ENCODE results near the gene PCDHA1.
"Not testable (repeated sequence)": the region's sequence is repeated elsewhere in the genome, so short reads cannot be mapped to it uniquely, and the experiment has no call there.

The PCDHA1 gene

DNA sequence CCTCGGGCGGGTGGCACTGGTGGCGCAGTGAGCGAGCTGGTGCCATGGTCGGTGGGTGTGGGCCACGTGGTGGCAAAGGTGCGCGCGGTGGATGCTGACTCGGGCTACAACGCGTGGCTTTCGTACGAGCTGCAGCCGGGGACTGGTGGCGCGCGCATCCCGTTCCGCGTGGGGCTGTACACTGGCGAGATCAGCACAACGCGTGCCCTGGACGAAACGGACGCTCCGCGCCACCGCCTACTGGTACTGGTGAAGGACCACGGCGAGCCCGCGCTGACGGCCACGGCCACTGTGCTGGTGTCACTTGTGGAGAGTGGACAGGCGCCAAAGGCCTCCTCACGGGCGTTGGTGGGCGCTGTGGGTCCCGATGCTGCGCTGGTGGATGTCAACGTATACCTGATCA, 22.9 kb downstream of the PCDHA1 start:
- no peak for DNase-seq

DNA sequence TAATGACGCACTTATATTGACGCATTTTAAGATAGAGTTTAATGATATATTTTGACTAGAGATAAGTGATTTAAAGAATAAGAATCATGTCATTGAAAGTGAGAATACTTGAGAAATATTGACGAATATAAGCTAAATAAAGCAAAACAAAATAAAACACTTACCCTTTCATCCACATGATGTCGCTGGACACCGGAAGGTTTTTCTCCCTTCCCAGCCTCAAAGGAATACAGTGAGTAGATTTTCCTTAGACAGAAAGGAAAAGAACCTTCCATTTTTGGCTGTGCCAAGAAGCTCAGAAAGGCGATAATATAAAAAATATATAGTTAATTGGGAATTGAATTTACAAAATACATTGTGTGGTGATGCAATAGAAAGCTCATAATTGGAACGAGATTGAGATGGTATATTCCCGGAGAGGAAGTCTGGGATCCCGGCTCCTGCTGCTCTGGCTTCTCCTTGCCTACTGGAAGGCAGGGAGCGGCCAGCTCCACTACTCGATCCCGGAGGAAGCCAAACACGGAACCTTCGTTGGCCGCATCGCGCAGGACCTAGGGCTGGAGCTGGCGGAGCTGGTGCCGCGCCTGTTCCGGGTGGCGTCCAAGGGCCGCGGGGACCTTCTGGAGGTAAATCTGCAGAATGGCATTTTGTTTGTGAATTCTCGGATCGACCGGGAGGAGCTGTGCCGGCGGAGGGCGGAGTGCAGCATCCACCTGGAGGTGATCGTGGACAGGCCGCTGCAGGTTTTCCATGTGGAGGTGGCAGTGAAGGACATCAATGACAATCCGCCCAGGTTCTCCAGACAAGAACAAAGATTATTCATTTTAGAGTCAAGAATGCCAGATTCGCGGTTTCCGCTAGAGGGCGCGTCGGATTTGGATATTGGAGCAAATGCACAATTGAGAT, 35.7 kb downstream of the PCDHA1 start, which contains the start of gene PCDHA5:
TSS of gene PCDHA5 (plus strand) at position 239 of the 906 bp plus-strand sequence.
- DNase-seq = peak; percentile 77

DNA sequence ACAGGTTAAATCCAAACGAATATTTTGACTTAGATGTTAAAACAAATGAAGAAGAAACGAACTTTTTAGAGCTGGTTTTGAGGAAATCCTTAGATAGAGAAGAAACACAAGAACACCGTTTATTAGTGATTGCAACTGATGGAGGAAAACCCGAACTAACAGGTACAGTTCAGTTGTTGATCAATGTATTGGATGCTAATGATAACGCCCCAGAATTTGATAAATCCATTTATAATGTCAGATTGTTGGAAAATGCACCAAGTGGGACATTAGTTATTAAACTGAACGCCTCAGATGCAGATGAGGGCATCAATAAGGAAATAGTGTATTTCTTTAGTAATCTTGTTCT, 36.3 kb downstream of the PCDHA1 start:
- DNase-seq = no peak

DNA sequence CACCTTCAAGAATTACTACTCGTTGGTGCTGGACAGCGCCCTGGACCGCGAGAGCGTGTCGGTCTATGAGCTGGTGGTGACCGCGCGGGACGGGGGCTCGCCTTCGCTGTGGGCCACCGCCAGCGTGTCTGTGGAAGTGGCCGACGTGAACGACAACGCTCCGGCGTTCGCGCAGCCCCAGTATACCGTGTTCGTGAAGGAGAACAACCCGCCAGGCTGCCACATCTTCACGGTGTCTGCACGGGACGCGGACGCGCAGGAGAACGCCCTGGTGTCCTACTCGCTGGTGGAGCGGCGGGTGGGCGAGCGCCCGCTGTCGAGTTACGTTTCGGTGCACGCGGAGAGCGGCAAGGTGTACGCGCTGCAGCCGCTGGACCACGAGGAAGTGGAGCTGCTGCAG, 37.0 kb downstream of the PCDHA1 start:
- DNase-seq = not testable (repeated sequence)

DNA sequence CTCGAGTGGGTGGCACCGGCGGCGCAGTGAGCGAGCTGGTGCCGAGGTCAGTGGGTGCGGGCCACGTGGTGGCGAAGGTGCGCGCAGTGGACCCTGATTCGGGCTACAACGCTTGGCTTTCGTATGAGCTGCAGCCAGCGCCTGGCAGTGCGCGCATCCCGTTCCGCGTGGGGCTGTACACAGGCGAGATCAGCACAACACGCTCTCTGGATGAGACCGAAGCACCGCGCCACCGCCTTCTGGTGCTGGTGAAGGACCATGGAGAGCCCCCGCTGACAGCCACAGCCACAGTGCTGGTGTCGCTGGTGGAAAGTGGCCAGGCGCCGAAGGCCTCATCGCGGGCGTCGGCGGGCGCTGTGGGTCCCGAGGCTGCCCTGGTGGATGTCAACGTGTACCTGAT, 37.5 kb downstream of the PCDHA1 start:
- no peak for DNase-seq

DNA sequence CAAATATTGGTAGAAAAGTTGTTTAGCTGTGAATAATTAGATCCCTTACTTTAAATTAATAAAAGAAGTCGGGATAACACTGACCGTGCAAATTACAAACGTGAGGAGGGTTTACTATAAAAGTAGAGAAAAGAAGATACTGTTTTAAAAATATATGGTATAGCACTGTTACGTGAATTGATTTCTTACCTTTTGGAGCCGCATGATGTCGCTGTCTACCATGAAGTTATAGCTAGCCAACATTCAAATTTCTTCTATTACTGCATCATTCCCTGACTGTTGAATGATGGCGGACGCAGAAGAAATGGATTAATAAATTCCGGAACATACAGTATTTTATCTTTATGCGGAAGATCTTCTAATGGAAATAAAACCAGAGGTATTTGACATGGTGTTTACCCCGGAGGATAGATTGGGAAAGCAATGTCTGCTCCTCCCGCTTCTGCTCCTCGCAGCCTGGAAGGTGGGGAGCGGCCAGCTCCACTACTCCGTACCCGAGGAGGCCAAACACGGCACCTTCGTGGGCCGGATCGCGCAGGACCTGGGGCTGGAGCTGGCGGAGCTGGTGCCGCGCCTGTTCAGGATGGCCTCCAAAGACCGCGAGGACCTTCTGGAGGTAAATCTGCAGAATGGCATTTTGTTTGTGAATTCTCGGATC, 41.9 kb downstream of the PCDHA1 start, which contains the start of gene PCDHA6:
TSS of gene PCDHA6 (plus strand) at position 257 of the 658 bp plus-strand sequence. CDS start at position 389, 132 bp downstream.
- DNase-seq = peak; percentile 59

DNA sequence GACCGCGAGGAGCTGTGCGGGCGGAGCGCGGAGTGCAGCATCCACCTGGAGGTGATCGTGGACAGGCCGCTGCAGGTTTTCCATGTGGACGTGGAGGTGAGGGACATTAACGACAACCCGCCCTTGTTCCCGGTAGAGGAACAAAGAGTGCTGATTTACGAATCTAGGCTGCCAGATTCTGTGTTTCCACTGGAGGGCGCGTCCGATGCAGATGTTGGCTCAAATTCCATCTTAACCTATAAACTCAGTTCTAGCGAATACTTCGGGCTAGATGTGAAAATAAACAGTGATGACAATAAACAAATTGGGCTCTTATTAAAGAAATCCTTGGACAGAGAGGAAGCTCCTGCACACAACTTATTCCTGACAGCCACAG, 42.4 kb downstream of the PCDHA1 start:
- DNase-seq = peak; percentile 68

DNA sequence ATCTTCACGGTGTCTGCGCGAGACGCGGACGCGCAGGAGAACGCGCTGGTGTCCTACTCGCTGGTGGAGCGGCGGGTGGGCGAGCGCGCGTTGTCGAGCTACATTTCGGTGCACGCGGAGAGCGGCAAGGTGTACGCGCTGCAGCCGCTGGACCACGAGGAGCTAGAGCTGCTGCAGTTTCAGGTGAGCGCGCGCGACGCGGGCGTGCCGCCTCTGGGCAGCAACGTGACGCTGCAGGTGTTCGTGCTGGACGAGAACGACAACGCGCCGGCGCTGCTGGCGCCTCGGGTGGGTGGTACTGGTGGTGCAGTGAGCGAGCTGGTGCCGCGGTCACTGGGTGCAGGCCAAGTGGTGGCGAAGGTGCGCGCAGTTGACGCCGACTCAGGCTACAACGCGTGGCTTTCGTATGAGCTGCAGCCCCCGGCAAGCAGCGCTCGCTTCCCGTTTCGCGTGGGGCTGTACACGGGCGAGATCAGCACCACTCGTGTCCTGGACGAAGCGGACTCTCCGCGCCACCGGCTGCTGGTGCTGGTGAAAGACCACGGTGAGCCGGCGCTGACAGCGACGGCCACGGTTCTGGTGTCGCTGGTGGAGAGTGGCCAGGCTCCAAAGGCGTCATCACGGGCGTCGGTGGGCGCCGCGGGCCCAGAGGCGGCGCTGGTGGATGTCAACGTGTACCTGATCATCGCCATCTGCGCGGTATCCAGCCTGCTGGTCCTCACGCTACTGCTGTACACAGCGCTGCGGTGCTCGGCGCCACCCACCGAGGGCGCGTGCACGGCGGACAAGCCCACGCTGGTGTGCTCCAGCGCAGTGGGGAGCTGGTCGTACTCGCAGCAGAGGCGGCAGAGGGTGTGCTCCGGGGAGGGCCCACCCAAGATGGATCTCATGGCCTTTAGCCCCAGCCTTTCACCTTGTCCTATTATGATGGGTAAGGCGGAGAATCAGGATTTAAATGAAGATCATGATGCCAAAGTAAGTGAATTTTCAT, 43.9 kb downstream of the PCDHA1 start:
- not testable (repeated sequence) for DNase-seq

DNA sequence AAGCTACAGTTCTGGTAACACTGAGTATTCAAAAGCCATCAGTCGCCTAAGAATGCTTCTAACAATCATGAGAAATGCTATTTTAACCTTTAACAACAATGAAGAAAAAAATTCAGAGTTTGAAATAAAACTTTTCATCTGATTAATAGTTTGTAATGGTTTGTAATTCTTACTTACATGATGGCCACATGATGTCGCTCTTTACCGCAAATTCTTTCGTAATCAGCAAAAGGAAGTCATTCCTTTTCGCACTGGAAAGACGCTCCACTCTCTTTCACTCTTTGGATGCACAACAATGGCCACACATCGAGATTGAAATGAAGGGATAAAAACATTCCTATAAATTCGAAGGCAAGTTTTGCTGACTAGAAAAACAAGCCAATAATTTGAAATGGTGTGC, 48.1 kb downstream of the PCDHA1 start, which contains the start of gene PCDHA7:
TSS of gene PCDHA7 (plus strand) at position 277 of the 400 bp plus-strand sequence. CDS start at position 392, 115 bp downstream.
- peak; percentile 79 for DNase-seq

DNA sequence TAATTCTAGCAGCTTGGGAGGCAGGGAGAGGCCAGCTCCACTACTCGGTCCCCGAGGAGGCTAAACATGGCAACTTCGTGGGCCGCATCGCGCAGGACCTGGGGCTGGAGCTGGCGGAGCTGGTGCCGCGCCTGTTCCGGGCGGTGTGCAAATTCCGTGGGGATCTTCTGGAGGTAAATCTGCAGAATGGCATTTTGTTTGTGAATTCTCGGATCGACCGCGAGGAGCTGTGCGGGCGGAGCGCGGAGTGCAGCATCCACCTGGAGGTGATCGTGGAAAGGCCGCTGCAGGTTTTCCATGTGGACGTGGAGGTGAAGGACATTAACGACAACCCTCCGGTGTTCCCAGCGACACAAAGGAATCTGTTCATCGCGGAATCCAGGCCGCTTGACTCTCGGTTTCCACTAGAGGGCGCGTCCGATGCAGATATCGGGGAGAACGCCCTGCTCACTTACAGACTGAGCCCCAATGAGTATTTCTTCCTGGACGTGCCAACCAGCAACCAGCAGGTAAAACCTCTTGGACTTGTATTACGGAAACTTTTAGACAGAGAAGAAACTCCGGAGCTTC, 48.6 kb downstream of the PCDHA1 start:
- DNase-seq = peak; percentile 77

DNA sequence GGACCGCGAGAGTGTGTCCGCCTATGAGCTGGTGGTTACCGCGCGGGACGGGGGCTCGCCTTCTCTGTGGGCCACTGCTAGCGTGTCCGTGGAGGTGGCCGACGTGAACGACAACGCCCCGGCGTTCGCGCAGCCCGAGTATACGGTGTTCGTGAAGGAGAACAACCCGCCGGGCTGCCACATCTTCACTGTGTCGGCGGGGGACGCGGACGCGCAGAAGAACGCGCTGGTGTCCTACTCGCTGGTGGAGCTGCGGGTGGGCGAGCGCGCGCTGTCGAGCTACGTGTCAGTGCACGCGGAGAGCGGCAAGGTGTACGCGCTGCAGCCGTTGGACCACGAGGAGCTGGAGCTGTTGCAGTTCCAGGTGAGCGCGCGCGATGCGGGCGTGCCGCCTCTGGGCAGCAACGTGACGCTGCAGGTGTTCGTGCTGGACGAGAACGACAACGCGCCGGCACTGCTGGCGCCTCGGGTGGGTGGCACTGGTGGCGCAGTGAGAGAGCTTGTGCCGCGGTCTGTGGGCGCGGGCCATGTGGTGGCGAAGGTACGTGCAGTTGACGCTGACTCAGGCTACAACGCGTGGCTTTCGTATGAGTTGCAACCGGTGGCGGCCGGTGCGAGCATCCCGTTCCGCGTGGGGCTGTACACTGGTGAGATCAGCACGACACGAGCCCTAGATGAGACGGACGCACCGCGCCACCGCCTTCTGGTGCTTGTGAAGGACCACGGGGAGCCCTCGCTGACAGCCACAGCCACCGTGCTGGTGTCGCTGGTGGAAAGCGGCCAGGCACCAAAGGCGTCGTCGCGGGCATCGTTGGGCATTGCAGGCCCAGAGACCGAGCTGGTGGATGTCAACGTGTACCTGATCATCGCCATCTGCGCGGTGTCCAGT, 49.9 kb downstream of the PCDHA1 start:
- no peak for DNase-seq

DNA sequence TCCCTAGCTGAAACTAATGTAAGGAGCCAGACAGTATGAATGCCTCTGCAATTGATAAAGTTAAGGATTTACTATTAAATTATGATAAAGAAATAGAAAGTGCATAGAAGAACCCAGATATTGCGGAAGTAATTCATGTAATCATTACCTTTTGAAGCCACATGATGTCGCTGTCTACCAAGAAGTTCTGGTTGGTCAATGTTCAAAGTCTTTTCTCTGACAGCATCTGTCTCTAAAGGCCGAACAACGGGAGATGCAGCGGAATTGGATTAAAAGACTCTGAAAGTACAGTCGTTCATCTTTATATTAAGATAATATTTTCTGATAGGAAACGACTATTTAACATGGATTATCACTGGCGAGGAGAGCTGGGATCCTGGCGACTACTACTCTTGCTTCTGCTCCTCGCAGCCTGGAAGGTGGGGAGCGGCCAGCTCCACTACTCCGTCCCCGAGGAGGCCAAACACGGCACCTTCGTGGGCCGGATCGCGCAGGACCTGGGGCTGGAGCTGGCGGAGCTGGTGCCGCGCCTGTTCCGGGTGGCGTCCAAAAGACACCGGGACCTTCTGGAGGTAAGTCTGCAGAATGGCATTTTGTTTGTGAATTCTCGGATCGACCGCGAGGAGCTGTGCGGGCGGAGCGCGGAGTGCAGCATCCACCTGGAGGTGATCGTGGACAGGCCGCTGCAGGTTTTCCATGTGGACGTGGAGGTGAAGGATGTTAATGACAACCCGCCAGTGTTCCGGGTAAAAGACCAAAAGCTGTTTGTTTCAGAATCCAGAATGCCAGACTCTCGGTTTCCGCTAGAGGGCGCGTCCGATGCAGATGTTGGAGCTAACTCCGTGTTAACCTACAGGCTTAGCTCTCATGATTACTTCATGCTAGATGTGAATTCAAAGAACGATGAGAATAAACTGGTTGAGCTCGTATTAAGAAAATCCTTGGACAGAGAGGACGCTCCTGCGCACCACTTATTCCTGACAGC, 55.3 kb downstream of the PCDHA1 start, which contains the start of gene PCDHA8:
TSS of gene PCDHA8 (plus strand) at position 210 of the 985 bp plus-strand sequence. CDS start at position 345, 135 bp downstream.
- peak; percentile 78 for DNase-seq

DNA sequence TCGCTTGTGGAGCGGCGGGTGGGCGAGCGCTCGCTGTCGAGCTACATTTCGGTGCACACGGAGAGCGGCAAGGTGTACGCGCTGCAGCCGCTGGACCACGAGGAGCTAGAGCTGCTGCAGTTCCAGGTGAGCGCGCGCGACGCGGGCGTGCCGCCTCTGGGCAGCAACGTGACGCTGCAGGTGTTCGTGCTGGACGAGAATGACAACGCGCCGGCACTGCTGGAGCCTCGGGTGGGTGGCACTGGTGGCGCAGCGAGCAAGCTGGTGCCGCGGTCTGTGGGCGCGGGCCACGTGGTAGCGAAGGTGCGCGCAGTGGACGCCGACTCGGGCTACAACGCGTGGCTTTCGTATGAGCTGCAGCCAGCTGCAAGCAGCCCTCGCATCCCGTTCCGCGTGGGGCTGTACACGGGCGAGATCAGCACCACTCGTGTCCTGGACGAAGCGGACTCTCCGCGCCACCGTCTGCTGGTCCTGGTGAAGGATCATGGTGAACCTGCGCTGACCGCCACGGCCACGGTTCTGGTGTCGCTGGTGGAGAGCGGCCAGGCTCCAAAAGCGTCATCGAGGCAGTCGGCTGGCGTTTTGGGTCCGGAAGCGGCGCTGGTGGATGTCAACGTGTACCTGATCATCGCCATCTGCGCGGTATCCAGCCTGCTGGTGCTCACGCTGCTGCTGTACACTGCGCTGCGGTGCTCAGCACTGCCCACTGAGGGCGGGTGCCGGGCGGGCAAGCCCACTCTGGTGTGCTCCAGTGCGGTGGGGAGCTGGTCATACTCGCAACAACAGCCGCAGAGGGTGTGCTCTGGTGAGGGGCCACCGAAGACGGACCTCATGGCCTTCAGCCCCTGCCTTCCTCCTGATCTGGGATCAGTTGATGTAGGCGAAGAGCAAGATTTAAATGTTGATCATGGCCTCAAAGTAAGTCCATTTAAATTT, 57.1 kb downstream of the PCDHA1 start:
- no peak for DNase-seq

DNA sequence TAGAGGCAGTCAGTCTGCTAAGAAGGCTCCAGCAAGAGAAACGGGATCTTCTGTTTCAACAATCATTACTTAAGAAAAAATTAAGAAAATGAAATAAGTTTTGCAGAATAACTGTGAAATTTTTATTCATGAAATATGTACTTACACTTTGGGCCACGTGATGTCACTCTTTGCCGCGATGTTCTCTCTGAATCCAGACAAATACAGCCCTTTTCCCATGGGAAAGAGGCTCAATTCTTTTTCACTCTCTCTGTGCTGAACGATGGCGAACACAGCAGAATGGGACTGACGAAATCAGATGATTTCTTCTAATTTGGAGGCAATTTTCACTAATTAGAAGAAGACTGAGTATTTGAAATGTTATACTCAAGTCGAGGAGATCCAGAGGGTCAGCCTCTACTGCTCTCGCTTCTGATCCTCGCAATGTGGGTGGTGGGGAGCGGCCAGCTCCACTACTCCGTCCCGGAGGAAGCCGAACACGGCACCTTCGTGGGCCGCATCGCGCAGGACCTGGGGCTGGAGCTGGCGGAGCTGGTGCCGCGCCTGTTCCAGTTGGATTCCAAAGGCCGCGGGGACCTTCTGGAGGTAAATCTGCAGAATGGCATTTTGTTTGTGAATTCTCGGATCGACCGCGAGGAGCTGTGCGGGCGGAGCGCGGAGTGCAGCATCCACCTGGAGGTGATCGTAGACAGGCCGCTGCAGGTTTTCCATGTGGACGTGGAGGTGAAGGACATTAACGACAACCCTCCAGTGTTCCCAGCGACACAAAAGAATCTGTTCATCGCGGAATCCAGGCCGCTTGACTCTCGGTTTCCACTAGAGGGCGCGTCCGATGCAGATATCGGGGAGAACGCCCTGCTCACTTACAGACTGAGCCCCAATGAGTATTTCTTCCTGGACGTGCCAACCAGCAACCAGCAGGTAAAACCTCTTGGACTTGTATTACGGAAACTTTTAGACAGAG, 62.5 kb downstream of the PCDHA1 start, which contains the start of gene PCDHA9:
TSS of gene PCDHA9 (plus strand) at position 244 of the 964 bp plus-strand sequence. CDS start at position 358, 114 bp downstream.
- DNase-seq = peak; percentile 51

DNA sequence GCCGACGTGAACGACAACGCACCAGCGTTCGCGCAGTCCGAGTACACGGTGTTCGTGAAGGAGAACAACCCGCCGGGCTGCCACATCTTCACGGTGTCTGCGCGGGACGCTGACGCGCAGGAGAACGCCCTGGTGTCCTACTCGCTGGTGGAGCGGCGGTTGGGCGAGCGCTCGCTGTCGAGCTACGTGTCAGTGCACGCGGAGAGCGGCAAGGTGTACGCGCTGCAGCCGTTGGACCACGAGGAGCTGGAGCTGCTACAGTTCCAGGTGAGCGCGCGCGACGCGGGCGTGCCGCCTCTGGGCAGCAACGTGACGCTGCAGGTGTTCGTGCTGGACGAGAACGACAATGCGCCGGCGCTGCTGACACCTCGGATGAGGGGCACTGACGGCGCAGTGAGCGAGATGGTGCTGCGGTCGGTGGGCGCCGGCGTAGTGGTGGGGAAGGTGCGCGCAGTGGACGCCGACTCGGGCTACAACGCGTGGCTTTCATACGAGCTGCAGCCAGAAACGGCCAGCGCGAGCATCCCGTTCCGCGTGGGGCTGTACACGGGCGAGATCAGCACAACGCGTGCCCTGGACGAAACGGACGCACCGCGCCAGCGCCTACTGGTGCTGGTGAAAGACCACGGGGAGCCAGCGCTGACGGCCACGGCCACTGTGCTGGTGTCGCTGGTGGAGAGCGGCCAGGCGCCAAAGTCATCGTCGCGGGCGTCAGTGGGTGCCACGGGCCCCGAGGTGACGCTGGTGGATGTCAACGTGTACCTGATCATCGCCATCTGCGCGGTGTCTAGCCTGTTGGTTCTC, 64.1 kb downstream of the PCDHA1 start:
- DNase-seq = not testable (repeated sequence)

Measured in DMS53 (cell line).